HFF-Myc (cell line): ENCODE measurements around the gene IMP4.

Source experiments
- DNase-seq: peaks from one replicate; pipeline ENCODE4 v3.0.0-alpha.2; 2011; ENCODE audit warnings: low read depth; ENCODE audit errors: extremely low read depth
- H3K4me3 ChIP-seq: replicated peaks from 2 replicates; pipeline ENCODE4 v1.5.1; 2011; ENCODE audit warnings: low read depth, mild to moderate bottlenecking, control low read depth, low read length
- CTCF ChIP-seq: IDR thresholded peaks from 2 replicates; pipeline ENCODE4 v1.5.1; 2012; ENCODE audit warnings: mild to moderate bottlenecking, low read depth, low read length, control low read depth; ENCODE audit errors: missing control alignments

The IMP4 gene

GRCh38 chr2:130336877-130337734 is 5.6 kb upstream of the IMP4 start:
- no peak for DNase-seq
- peak overlapping the region; percentile 43 for H3K4me3 ChIP-seq
- no peak for TF ChIP-seq CTCF

GRCh38 chr2:130337735-130338325 is 4.9 kb upstream of the IMP4 start:
- no peak for DNase-seq
- H3K4me3 ChIP-seq = peak overlapping the region; percentile 43; the same call in 1 of the 2 replicates
- no peak for TF ChIP-seq CTCF

GRCh38 chr2:130338793-130339345 is 3.8 kb upstream of the IMP4 start:
- no peak for DNase-seq
- TF ChIP-seq CTCF = no peak
- no peak overlapping the region for H3K4me3 ChIP-seq

- DNase-seq = no peak
- no peak for TF ChIP-seq CTCF
- no peak overlapping the region for H3K4me3 ChIP-seq
Measured at GRCh38 chr2:130339885-130340745, 2.6 kb upstream of the IMP4 start.

- H3K4me3 ChIP-seq = peak overlapping the region; percentile 94
- TF ChIP-seq CTCF = no peak
- no peak for DNase-seq
Measured at GRCh38 chr2:130341562-130342019, 1.1 kb upstream of the IMP4 start.

- DNase-seq = peak; percentile 81
- TF ChIP-seq CTCF = no peak
- peak overlapping the region; percentile 94 for H3K4me3 ChIP-seq
Measured at GRCh38 chr2:130342020-130342532, 621 bp upstream of the IMP4 start.
